SK-N-DZ (cell line): ENCODE results near the gene PADI4.

ENCODE experiments used
- small RNA-seq, 2 experiments: library from RNA; depleted of rRNA; stranded (forward); fragments of <200 nt; gene quantifications; one replicate each; pipeline ENCODE3, GENCODE V24; 2014

The PADI4 gene

Small RNA genes lying within 50 kb of the gene (small RNA-seq; reads per million reads assigned to genes)
- gene MIR3972: 0 reads per million in 2 experiments
